NCI-H1417 treated with DMSO at 0.1 percent for 48 hours (cell line): ENCODE measurements around the gene ANXA2R.

Experiments
- DNase-seq: peaks from one replicate; lab custom pipeline; 2025; lab: John Stamatoyannopoulos, UW

ANXA2R gene

DNA sequence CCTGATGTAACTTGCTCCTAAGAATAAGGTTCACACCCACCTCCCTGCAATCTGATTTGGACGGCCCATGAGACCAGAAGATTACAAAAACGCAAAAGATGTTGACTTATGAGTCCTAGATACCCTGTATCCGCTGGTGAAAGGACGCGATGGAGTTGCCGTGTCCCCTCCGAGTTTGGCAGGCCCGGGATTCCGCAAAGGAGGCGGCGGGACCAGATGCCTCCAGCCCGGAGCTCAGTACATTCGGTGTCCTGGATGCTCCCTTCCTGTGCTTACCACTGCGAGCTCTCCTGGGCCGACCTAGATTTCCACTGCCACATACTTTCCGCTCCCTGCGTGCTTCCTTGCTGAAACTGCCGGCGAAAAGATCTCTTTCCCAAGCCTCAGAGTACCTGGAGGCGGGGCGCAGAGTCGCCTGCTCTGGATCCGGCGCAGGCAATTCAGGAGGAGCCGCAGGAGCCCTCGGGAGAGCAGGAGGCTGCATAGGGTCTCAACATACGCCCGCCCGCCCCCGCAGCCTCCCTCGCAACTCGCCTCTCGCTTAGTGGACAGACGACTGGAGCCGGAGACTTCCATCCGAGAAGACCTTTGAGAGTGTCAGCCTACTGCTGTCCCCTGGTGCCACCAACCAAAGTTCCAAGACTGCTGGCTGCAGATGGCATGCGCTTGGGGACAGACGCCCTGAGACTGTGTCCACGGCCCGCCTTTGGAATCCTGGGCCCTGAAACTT, 39.8 kb downstream of the ANXA2R start:
- no peak for DNase-seq

- DNase-seq, result no peak
These were observed 44.8 kb downstream of the ANXA2R start for GRCh38 chr5:42995360-42995751.

GRCh38 chr5:42994555-42995359, 45.4 kb downstream of the ANXA2R start:
- DNase-seq, result no peak

DNA sequence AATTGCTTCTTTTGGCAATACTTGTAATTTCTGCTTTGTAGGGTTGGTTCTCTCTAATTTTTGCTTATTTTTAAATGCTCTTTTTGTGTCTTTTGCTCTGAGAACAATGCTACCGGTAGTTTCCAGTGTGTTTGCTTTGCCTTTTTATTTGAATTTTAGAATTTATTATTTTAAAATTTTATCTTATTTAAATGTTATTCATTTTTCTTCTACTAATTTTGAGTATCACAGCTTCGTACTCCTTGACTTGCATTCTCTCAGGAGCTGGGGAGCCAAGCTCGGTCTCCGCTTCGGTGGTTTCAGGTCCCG, 45.9 kb downstream of the ANXA2R start:
- no peak for DNase-seq

DNA sequence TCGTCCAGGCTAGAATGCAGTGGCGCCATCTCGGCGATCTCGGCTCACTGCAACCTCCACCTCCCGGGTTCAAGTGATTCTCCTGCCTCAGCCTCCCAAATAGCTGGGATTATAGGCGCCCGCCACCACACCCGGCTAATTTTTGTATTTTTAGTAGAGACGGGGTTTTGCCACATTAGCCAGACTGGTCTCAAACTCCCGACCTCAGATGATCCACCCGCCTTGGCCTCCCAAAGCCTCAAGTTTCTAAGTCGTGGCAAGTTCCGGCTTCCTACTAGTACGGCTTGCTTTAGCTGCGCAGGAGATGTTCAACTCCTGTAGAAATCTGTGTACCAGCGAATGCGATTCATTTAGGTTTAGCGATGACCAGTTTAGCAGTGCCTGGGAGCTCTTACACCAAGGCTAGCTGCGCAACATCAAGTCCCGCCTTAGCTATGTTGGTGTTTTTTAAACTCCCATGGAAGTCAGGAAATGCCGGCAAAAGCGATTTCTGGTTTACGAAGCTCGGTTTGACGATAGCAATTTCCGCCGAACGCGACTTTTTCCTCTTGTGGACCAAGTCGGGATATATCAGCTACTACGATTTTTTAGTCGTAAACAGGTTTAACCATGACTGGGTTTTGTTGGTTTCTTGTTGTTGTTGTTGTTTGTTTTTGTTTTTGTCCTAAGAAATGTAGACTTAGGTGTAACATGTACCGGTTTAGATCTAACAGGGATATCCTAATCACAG, 46.4 kb downstream of the ANXA2R start:
- DNase-seq, result no peak

GRCh38 chr5:42992088-42992879, 47.8 kb downstream of the ANXA2R start:
- peak; percentile 45 for DNase-seq

GRCh38 chr5:42991404-42992087, 48.6 kb downstream of the ANXA2R start:
- DNase-seq, result no peak

GRCh38 chr5:42990892-42991291, 49.2 kb downstream of the ANXA2R start:
- DNase-seq, result no peak
